B cell (primary cell): ENCODE measurements around the gene PLEKHG4B. TPM values are rescaled to one million over a fixed set of nuclear protein-coding genes. Genes with fewer than 3 reads are reported as not detected.

Source experiments
- ATAC-seq: fragments of 200-7000 bp; cut with Tn5 transposase; one replicate; pipeline ENCODE4 v1.10.0; 2021; ENCODE audit warnings: low read depth, mild to moderate bottlenecking, moderate number of reproducible peaks, moderate library complexity
- CTCF ChIA-PET: fragments of 350-600 bp; sonication (Branson Sonifier 250); formaldehyde crosslinking; loops from one replicate; lab custom pipeline; 2021; ENCODE audit warnings: antibody characterized with exemption, inconsistent platforms; lab: Charles Lee
- POLR2A ChIA-PET: fragments of 350-600 bp; sonication (Branson Sonifier 250); formaldehyde crosslinking; loops from one replicate; lab custom pipeline; 2021; ENCODE audit warnings: antibody characterized with exemption; lab: Charles Lee
- DNase-seq: peaks from one replicate; pipeline ENCODE4 v3.0.0; 2013
- H2AFZ ChIP-seq: 2 replicates; pipeline ENCODE4 v1.6.1; 2012; ENCODE audit warnings: mild to moderate bottlenecking, low read depth, low read length; ENCODE audit not compliant: insufficient read depth, poor library complexity, severe bottlenecking
- H3K27ac ChIP-seq, 2 donors: 1 replicate in 1 of 2; 2 replicates in 1 of 2; pipeline ENCODE4 v1.5.1; 2012 to 2013; ENCODE audit warnings: low read length in 2 of 2, mild to moderate bottlenecking in 2 of 2, moderate library complexity in 1 of 2
- H3K27me3 ChIP-seq, 4 experiments: fragments of 200-600 bp in 1 of 4; sonication (generic) in 1 of 4; replicated peaks in 1 of 4; 1 replicate in 2 of 4; 2 replicates in 2 of 4; pipeline versions ENCODE4 v1.6.1 to v1.7.0; 2013 to 2016; ENCODE audit warnings: low read length in 3 of 4, mild to moderate bottlenecking in 2 of 4, mixed read lengths in 1 of 4, moderate library complexity in 1 of 4; ENCODE audit not compliant: insufficient read depth in 4 of 4, control insufficient read depth in 3 of 4; ENCODE audit errors: control extremely low read depth in 1 of 4
- H3K36me3 ChIP-seq, 2 experiments: replicated peaks in 1 of 2; 1 replicate in 1 of 2; 2 replicates in 1 of 2; pipeline versions ENCODE4 v1.6.1 to v1.7.1; 2013; ENCODE audit warnings: low read length in 1 of 2; ENCODE audit not compliant: insufficient read depth in 2 of 2, control insufficient read depth in 1 of 2; ENCODE audit errors: control extremely low read depth in 1 of 2, extremely low read depth in 1 of 2
- H3K4me1 ChIP-seq, 2 donors: fragments of 200-600 bp in 1 of 2; sonication (generic) in 1 of 2; 1 replicate in 1 of 2; 2 replicates in 1 of 2; pipeline versions ENCODE4 v1.5.1 to v1.6.1; 2013 to 2017; ENCODE audit warnings: low read length in 2 of 2; ENCODE audit not compliant: control insufficient read depth in 2 of 2, insufficient read depth in 2 of 2
- H3K4me2 ChIP-seq: replicated peaks from 2 replicates; pipeline ENCODE3; 2012; ENCODE audit warnings: mild to moderate bottlenecking, low read depth, low read length; ENCODE audit not compliant: poor library complexity, severe bottlenecking
- H3K4me3 ChIP-seq, 5 experiments: fragments of 200-600 bp in 1 of 5; sonication (generic) in 1 of 5; 1 replicate in 3 of 5; 2 replicates in 2 of 5; pipeline versions ENCODE4 v1.5.1 to v1.7.0; 2011 to 2016; ENCODE audit warnings: low read length in 4 of 5, mild to moderate bottlenecking in 4 of 5, low read depth in 2 of 5, control low read depth in 1 of 5, moderate library complexity in 1 of 5; ENCODE audit not compliant: insufficient read depth in 1 of 5; ENCODE audit errors: control extremely low read depth in 1 of 5, extremely low read depth in 1 of 5
- H3K79me2 ChIP-seq: fragments of 200-600 bp; sonication (generic); one replicate; pipeline ENCODE4 v1.6.0; 2016; ENCODE audit warnings: low read length; ENCODE audit not compliant: control insufficient read depth, insufficient read depth
- H3K9ac ChIP-seq: fragments of 200-600 bp; sonication (generic); 2 replicates; pipeline ENCODE4 v1.6.1; 2017; ENCODE audit warnings: mild to moderate bottlenecking, low read length, moderate library complexity
- H3K9me3 ChIP-seq, 3 donors: one replicate each; pipeline versions ENCODE4 v1.6.1 to v1.7.1; 2013; ENCODE audit warnings: low read length in 2 of 3; ENCODE audit not compliant: control insufficient read depth in 2 of 3, insufficient read depth in 1 of 3; ENCODE audit errors: control extremely low read depth in 1 of 3
- H4K20me1 ChIP-seq: 2 replicates; pipeline ENCODE4 v1.6.0; 2012; ENCODE audit warnings: mild to moderate bottlenecking, low read length; ENCODE audit not compliant: insufficient read depth, control insufficient read depth, poor library complexity, severe bottlenecking
- H3K27ac Mint-ChIP-seq: one replicate; pipeline ENCODE4 v1.8.0; 2021; ENCODE audit warnings: mixed read lengths
- H3K27me3 Mint-ChIP-seq: one replicate; pipeline ENCODE4 v1.8.0; 2021; ENCODE audit warnings: mixed read lengths
- H3K4me1 Mint-ChIP-seq: one replicate; pipeline ENCODE4 v1.8.0; 2021; ENCODE audit warnings: mixed read lengths
- H3K4me3 Mint-ChIP-seq: one replicate; pipeline ENCODE4 v1.8.0; 2021; ENCODE audit warnings: mixed read lengths
- H3K9me3 Mint-ChIP-seq: one replicate; pipeline ENCODE4 v1.8.0; 2022; ENCODE audit warnings: mixed read lengths; ENCODE audit not compliant: insufficient read depth
- EZH2 ChIP-seq: IDR thresholded peaks from 2 replicates; pipeline ENCODE4 v1.6.1; 2012; ENCODE audit warnings: borderline replicate concordance, low read depth, mild to moderate bottlenecking, moderate library complexity, low read length; ENCODE audit not compliant: insufficient read depth, poor library complexity, severe bottlenecking
- WGBS: methylation state at CpG from one replicate; pipeline ENCODE4 v1.1.5; 2013; ENCODE audit warnings: missing lambda C conversion rate; ENCODE audit not compliant: insufficient coverage; 5-methylcytosine and 5-hydroxymethylcytosine counted together
- intact Hi-C: fragments of 100-400 bp; cut with micrococcal nuclease; formaldehyde crosslinking; loops from one replicate; pipeline ENCODE4 v1.10.0; 2022
- polyA plus RNA-seq: library from polyadenylated mRNA; depleted of rRNA; stranded (reverse); fragments of >200 nt; gene quantifications from 2 replicates; pipeline ENCODE4 v1.2.3, GENCODE V29; 2012
- total RNA-seq, 2 donors: library from RNA; stranded (reverse); fragments of 120-200 nt in 1 of 2; gene quantifications; 1 replicate in 1 of 2; 2 replicates in 1 of 2; pipeline versions ENCODE4 v1.2.3 to v1.2.4, GENCODE V29; 2013 to 2022
- TF ChIP-seq, protein P1 (sequence below): fragments of 200-600 bp; IDR thresholded peaks from one replicate; pipeline ENCODE4 v1.8.0; 2022; ENCODE audit warnings: antibody characterized with exemption, mild to moderate bottlenecking

Gene PLEKHG4B
- total and polyA plus RNA-seq, 2 donors (not counting 1 experiment from before 2014, with no cell fraction given): not detected

DNA sequence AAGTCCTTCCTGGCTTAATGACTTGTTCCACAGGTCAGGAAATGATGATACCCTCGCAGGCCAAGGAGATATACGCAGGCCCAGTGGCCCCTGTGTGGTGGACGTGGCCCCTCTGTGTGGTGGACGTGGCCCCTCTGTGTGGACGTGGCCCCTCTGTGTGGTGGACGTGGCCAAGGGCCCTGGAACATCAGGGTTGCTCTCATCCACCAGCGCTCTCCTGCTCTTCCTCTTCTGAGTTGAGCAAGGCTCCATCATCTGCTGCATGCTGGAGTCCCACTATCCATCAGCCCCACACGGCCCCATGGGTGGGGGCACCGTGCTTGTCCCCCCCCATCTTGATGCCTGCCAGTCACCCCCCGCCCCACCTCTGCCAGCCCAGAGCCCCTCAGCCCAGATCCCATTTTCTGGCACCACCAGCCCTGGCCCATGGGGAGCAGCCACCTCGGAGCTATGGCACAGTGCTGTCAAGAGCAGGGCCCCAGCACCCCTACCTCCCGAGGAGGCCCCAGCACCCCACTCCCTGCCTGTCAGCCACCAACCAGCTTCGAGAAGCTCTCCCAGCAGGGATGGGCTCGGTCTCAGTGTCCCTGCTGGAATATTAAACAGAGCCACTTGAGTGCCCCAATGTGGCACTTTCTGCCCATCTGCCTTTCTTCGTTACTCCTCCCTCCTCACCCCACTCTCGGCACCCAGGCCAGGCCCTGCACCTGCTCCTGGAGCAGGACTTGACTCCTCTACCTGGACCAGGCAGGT, 107.4 kb downstream of the PLEKHG4B start:
- intact Hi-C loops: no loop called here
- CTCF ChIA-PET: interaction anchor here (1.1 kb wide), 1 partner anchor 11 kb away, joined by 4 read pairs; no protein-coding TSS in a partner anchor
- 98% methylated on average over 16 of the region's 16 CpGs for WGBS
- Histone ChIP-seq H3K9me3 (no peaks in the 10 kb centered on the region), H3K9ac (no peak overlapping the region), H3K79me2 (no peaks in the 10 kb centered on the region), H4K20me1 (peaks cover 15% of the 10 kb centered on the region), H3K27me3 (no peaks in the 10 kb centered on the region), H3K4me1 (peaks cover 0 to 6% of the 10 kb centered on the region in 2 donors), H3K36me3 (peaks cover 0 to 14% of the 10 kb centered on the region in 2 experiments), H2AFZ (no peak overlapping the region), H3K4me3 (no peak overlapping the region), H3K4me2 (no peak overlapping the region), H3K27ac (no peak overlapping the region)
- ATAC-seq (no peak), DNase-seq (no peak)
- no peak overlapping the region for H3K27ac Mint-ChIP-seq
- no peak for TF ChIP-seq EZH2
- TF ChIP-seq, protein P1, sequence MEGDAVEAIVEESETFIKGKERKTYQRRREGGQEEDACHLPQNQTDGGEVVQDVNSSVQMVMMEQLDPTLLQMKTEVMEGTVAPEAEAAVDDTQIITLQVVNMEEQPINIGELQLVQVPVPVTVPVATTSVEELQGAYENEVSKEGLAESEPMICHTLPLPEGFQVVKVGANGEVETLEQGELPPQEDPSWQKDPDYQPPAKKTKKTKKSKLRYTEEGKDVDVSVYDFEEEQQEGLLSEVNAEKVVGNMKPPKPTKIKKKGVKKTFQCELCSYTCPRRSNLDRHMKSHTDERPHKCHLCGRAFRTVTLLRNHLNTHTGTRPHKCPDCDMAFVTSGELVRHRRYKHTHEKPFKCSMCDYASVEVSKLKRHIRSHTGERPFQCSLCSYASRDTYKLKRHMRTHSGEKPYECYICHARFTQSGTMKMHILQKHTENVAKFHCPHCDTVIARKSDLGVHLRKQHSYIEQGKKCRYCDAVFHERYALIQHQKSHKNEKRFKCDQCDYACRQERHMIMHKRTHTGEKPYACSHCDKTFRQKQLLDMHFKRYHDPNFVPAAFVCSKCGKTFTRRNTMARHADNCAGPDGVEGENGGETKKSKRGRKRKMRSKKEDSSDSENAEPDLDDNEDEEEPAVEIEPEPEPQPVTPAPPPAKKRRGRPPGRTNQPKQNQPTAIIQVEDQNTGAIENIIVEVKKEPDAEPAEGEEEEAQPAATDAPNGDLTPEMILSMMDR: no peak
- H3K27me3 Mint-ChIP-seq: no peaks in the 10 kb centered on the region
- H3K9me3 Mint-ChIP-seq: no peaks in the 10 kb centered on the region
- POLR2A ChIA-PET: no interaction called here
- H3K4me3 Mint-ChIP-seq: no peak overlapping the region
- H3K4me1 Mint-ChIP-seq: peaks cover 15% of the 10 kb centered on the region

DNA sequence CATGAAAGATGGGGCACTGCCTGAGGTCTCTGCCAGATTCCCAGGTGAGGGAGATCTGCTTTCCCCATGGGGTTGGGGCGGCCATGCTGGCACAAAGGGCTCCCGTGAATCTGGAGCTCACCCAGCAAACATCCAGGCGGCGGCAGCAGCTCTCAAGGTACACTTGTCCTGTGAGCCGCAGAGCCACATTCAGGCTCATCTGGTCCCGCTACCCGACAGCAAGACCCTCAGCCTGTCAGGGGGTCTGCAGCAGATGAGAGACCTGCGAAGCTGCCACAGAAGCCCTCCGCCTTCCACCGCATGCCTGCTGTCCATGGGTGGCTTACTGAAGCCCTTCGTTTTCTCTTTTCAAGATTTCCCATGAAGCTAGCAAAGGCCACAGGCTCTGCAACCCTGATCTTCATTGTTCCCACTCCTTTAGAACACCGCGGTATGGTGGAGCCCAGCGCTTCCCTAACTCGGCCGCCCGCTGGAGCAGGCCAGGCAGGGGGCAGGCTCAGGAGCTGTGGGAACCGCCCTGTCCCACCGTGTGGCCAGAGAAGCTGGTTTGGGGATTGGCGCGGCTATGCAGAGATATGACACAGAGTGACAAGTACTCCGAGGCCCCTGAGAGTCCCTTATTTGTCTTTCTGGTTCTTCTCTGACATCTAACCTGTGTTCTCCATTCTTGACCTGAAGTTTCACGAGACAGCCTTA, 108.1 kb downstream of the PLEKHG4B start:
- Histone ChIP-seq H3K4me2 (no peak overlapping the region), H3K4me1 (peaks cover 0 to 6% of the 10 kb centered on the region in 2 donors), H3K79me2 (no peaks in the 10 kb centered on the region), H3K27me3 (no peaks in the 10 kb centered on the region), H2AFZ (no peak overlapping the region), H3K27ac (no peak overlapping the region), H3K9ac (no peak overlapping the region), H4K20me1 (peaks cover 15% of the 10 kb centered on the region), H3K9me3 (no peaks in the 10 kb centered on the region), H3K4me3 (no peak overlapping the region), H3K36me3 (peaks cover 0 to 21% of the 10 kb centered on the region in 2 experiments)
- intact Hi-C loops: no loop called here
- ChIA-PET CTCF (interaction anchor here (1.1 kb wide), 1 partner anchor 11 kb away, joined by 4 read pairs; no protein-coding TSS in a partner anchor), POLR2A (no interaction called here)
- no peak for DNase-seq
- TF ChIP-seq, protein P1: no peak
- no peak for TF ChIP-seq EZH2
- Mint-ChIP-seq H3K9me3 (no peaks in the 10 kb centered on the region), H3K4me1 (peaks cover 15% of the 10 kb centered on the region), H3K4me3 (no peak overlapping the region), H3K27me3 (no peaks in the 10 kb centered on the region), H3K27ac (no peak overlapping the region)
- 96% methylated on average over 23 of the region's 23 CpGs for WGBS
- no peak for ATAC-seq
